ENCODE results near the gene NFASC. TPM values are rescaled to one million over a fixed set of nuclear protein-coding genes. Genes with fewer than 3 reads are reported as not detected.

NFASC gene
- total and polyA plus RNA-seq, 4 donors = 4.3 to 92.7 (median 32.8) TPM

GRCh38 chr1:204987689-204988088 lies 117.0 kb downstream of the NFASC start:
- ATAC-seq (ENCODE audit: low FRiP score) = no peak
- no peaks in the 10 kb centered on the region for H3K9me3 ChIP-seq (ENCODE audit: control insufficient read depth, low read length)
- no peak for DNase-seq
- no peak overlapping the region for H3K27ac ChIP-seq (ENCODE audit: low read depth in 1 of 2, low read length in 2 of 2)
- intact Hi-C loops (cut with DNase I) = loop anchor here in 1 of 2 donors (5.0 to 10.0 kb wide), 2 partner anchors 75 to 267 kb away; no protein-coding TSS in a partner anchor
- WGBS, 2 donors = 77 to 82% methylated on average over 3 of the region's 3 CpGs
- no peak overlapping the region for H3K4me3 ChIP-seq (ENCODE audit: low read length in 2 of 2)
- H3K36me3 ChIP-seq (ENCODE audit: control insufficient read depth in 1 of 2, insufficient read depth in 2 of 2, low read length in 1 of 2) = no peaks in the 10 kb centered on the region
- no peaks in the 10 kb centered on the region for H3K4me1 ChIP-seq (ENCODE audit: control insufficient read depth in 1 of 2, insufficient read depth in 2 of 2, low read length in 2 of 2)
- no peaks in the 10 kb centered on the region for H3K27me3 ChIP-seq (ENCODE audit: control insufficient read depth in 1 of 2, insufficient read depth in 2 of 2, low read length in 1 of 2)

DNA sequence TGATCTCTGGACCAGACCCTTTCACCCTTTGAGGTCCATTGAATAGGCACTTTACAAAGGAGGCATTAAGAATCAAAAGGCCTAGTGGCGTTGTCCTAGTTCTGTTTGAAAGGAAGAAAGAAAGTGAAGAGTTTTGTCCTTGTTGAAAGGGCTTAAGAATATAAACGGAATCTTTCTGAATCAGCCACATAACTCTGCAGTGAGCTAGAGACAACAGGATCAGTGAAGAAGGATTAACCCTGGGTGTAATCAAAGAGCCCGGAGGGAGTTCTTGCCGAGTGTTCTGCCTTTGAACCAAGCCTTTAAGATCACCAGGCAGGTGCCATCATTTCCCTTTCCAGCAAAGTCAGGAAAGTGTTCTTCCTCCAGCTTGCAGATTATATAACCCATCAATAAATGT lies 117.5 kb downstream of the NFASC start:
- H3K36me3 ChIP-seq (ENCODE audit: control insufficient read depth in 1 of 2, insufficient read depth in 2 of 2, low read length in 1 of 2) = no peaks in the 10 kb centered on the region

DNA sequence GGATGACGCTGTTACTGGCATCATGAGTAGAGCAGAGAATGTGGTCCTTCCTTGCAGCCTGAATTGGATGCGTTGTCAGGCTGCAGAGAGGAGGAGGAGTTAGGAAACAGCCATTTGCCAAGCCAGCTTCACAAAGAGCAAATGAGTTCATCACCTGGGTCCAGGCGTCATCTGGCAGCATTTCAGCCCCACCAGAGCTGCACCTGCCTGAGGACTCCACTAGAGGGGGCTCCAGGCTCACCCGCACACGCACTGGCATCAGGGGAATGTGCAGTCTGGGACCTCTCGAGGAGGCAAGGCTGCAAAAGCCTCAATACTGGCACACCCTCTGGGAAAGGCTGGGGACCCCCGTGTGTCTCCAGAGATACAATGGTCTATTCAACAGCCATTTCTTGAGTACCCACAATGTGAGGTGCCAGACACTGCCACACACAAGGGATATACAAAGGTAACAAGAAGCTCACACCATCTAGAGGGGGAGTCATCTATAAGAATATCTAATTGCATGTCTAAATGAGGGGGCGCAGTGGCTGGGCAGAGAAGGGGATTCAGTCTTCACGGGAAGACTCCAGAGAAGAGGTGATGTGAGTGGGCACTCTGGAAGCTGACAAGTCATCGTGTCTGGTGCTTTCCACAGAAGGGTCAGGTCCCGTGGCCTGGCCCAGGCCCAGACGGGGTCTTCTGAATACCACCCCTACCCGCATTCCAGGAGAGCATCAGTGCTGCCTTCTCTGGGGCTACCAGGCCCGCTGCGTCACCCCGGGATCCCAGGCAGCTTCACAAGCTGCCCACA lies 118.8 kb downstream of the NFASC start:
- intact Hi-C loops (cut with DNase I) = loop anchor here in 1 of 2 donors (5.0 to 10.0 kb wide), 2 partner anchors 73 to 265 kb away; no protein-coding TSS in a partner anchor
- WGBS, 2 donors = 51% methylated on average over 16 of the region's 16 CpGs
- Histone ChIP-seq H3K9me3 (ENCODE audit: control insufficient read depth, low read length) (no peaks in the 10 kb centered on the region), H3K4me1 (ENCODE audit: control insufficient read depth in 1 of 2, insufficient read depth in 2 of 2, low read length in 2 of 2) (no peaks in the 10 kb centered on the region), H3K27ac (ENCODE audit: low read depth in 1 of 2, low read length in 2 of 2) (no peak overlapping the region), H3K27me3 (ENCODE audit: control insufficient read depth in 1 of 2, insufficient read depth in 2 of 2, low read length in 1 of 2) (no peaks in the 10 kb centered on the region), H3K36me3 (ENCODE audit: control insufficient read depth in 1 of 2, insufficient read depth in 2 of 2, low read length in 1 of 2) (no peaks in the 10 kb centered on the region), H3K4me3 (ENCODE audit: low read length in 2 of 2) (no peak overlapping the region)
- ATAC-seq (ENCODE audit: low FRiP score) (peak; percentile 82), DNase-seq (no peak)

More for the DNA sequence above, 117.5 kb downstream of the NFASC start:
- no peak for ATAC-seq (ENCODE audit: low FRiP score)
- intact Hi-C loops (cut with DNase I) = loop anchor here in 1 of 2 donors (5.0 to 10.0 kb wide), 2 partner anchors 74 to 267 kb away; no protein-coding TSS in a partner anchor
- WGBS, 2 donors = 81 to 87% methylated on average over 4 of the region's 4 CpGs
- Histone ChIP-seq H3K9me3 (ENCODE audit: control insufficient read depth, low read length) (no peaks in the 10 kb centered on the region), H3K27me3 (ENCODE audit: control insufficient read depth in 1 of 2, insufficient read depth in 2 of 2, low read length in 1 of 2) (no peaks in the 10 kb centered on the region), H3K4me3 (ENCODE audit: low read length in 2 of 2) (no peak overlapping the region), H3K27ac (ENCODE audit: low read depth in 1 of 2, low read length in 2 of 2) (no peak overlapping the region), H3K4me1 (ENCODE audit: control insufficient read depth in 1 of 2, insufficient read depth in 2 of 2, low read length in 2 of 2) (no peaks in the 10 kb centered on the region)
- no peak for DNase-seq

GRCh38 chr1:204990059-204990664 lies 119.5 kb downstream of the NFASC start:
- no peak for DNase-seq
- H3K4me1 ChIP-seq (ENCODE audit: control insufficient read depth in 1 of 2, insufficient read depth in 2 of 2, low read length in 2 of 2) = no peaks in the 10 kb centered on the region
- H3K27me3 ChIP-seq (ENCODE audit: control insufficient read depth in 1 of 2, insufficient read depth in 2 of 2, low read length in 1 of 2) = no peaks in the 10 kb centered on the region
- H3K4me3 ChIP-seq (ENCODE audit: low read length in 2 of 2) = no peak overlapping the region
- no peaks in the 10 kb centered on the region for H3K9me3 ChIP-seq (ENCODE audit: control insufficient read depth, low read length)
- no peak overlapping the region for H3K27ac ChIP-seq (ENCODE audit: low read depth in 1 of 2, low read length in 2 of 2)
- no peaks in the 10 kb centered on the region for H3K36me3 ChIP-seq (ENCODE audit: control insufficient read depth in 1 of 2, insufficient read depth in 2 of 2, low read length in 1 of 2)
- intact Hi-C loops (cut with DNase I) = no loop called here
- ATAC-seq (ENCODE audit: low FRiP score) = no peak
- whole genome bisulfite sequencing, 2 donors = 90 to 100% methylated on average over 3 of the region's 3 CpGs

- Histone ChIP-seq H3K4me1 (ENCODE audit: control insufficient read depth in 1 of 2, insufficient read depth in 2 of 2, low read length in 2 of 2) (no peaks in the 10 kb centered on the region), H3K27ac (ENCODE audit: low read depth in 1 of 2, low read length in 2 of 2) (no peak overlapping the region), H3K9me3 (ENCODE audit: control insufficient read depth, low read length) (no peaks in the 10 kb centered on the region), H3K4me3 (ENCODE audit: low read length in 2 of 2) (no peak overlapping the region), H3K27me3 (ENCODE audit: control insufficient read depth in 1 of 2, insufficient read depth in 2 of 2, low read length in 1 of 2) (no peaks in the 10 kb centered on the region), H3K36me3 (ENCODE audit: control insufficient read depth in 1 of 2, insufficient read depth in 2 of 2, low read length in 1 of 2) (no peaks in the 10 kb centered on the region)
- 66 to 76% methylated on average over 11 of the region's 11 CpGs for WGBS, 2 donors
- intact Hi-C loops (cut with DNase I) = no loop called here
- DNase-seq (no peak), ATAC-seq (ENCODE audit: low FRiP score) (no peak)
Measured at GRCh38 chr1:204990721-204991341, 120.2 kb downstream of the NFASC start.

DNA sequence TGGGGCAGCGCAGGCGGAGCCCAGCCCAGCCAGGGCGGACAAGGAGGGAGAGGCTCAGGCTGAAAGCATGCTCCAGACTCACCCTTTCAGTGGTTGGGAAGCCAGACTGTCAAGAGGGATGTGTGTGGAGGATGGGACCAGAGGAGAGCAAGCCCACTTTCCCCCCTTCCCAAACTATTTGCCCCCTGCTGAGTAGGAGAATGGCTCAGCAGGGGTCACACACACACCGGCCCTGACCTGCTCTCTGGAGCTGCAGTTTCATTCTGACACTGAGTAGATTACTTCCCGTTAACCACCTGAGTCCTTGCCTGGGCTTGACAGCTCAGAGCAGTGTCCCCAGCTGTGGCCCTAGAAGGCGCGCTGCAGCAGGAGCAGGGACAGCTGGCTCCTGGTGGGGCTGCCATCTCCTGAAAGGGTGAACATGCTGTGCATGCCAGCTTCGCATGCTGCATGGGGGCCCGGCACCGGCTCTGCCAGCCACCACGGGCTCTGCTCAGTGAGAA lies 120.7 kb downstream of the NFASC start:
- H3K4me3 ChIP-seq (ENCODE audit: low read length in 2 of 2) = no peak overlapping the region
- DNase-seq (no peak), ATAC-seq (ENCODE audit: low FRiP score) (no peak)
- H3K27me3 ChIP-seq (ENCODE audit: control insufficient read depth in 1 of 2, insufficient read depth in 2 of 2, low read length in 1 of 2) = no peaks in the 10 kb centered on the region
- H3K9me3 ChIP-seq (ENCODE audit: control insufficient read depth, low read length) = no peaks in the 10 kb centered on the region
- no peaks in the 10 kb centered on the region for H3K36me3 ChIP-seq (ENCODE audit: control insufficient read depth in 1 of 2, insufficient read depth in 2 of 2, low read length in 1 of 2)
- intact Hi-C loops (cut with DNase I) = no loop called here
- no peaks in the 10 kb centered on the region for H3K4me1 ChIP-seq (ENCODE audit: control insufficient read depth in 1 of 2, insufficient read depth in 2 of 2, low read length in 2 of 2)
- 66 to 72% methylated on average over 11 of the region's 11 CpGs for WGBS, 2 donors
- no peak overlapping the region for H3K27ac ChIP-seq (ENCODE audit: low read depth in 1 of 2, low read length in 2 of 2)

DNA sequence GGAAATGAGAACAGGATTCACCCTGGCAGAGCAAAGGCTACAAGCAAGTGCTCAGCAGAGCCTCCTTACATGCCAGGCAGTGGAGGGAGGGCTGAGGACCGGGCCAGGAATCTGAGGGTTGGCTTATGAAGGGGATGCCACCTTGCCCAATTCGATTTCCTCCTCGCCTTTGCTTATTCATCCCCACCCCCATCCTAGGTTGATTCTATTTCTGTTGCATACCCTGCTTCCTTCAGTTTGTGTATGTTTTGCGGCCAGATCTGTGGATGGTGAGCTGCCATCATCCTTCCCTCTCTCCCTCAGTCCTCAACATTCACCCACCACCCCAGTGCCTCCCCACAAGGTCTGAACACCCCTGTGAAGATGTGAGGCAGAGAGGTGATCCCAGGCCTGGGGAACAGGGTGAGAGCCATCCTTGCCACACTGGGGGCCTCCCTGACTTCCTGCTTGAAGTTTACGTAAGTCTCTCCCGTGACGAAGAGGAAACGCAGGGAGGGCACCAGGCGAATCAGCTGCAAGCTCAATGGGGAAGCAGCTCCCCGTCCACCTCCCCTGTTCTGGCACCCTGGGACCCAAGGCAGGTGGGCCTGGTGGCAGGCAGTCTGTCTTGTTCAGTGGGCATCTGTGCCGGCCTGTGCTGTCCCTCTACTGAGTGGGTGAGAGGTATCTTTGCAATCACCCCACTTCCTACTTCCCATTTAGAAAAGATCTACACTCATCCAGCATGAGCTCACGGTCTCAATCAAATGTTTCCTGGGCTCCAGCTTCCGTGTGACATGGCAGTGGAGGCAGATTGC lies 121.7 kb downstream of the NFASC start:
- intact Hi-C loops (cut with DNase I) = no loop called here
- DNase-seq (peak in 1 of 2 donors; percentile 70), ATAC-seq (ENCODE audit: low FRiP score) (no peak)
- H3K27ac ChIP-seq (ENCODE audit: low read depth in 1 of 2, low read length in 2 of 2) = no peak overlapping the region
- H3K4me3 ChIP-seq (ENCODE audit: low read length in 2 of 2) = no peak overlapping the region
- no peaks in the 10 kb centered on the region for H3K4me1 ChIP-seq (ENCODE audit: control insufficient read depth in 1 of 2, insufficient read depth in 2 of 2, low read length in 2 of 2)
- no peaks in the 10 kb centered on the region for H3K9me3 ChIP-seq (ENCODE audit: control insufficient read depth, low read length)
- no peaks in the 10 kb centered on the region for H3K27me3 ChIP-seq (ENCODE audit: control insufficient read depth in 1 of 2, insufficient read depth in 2 of 2, low read length in 1 of 2)
- WGBS, 2 donors = 83 to 86% methylated on average over 13 of the region's 13 CpGs
- H3K36me3 ChIP-seq (ENCODE audit: control insufficient read depth in 1 of 2, insufficient read depth in 2 of 2, low read length in 1 of 2) = no peaks in the 10 kb centered on the region

- no peak overlapping the region for H3K27ac ChIP-seq (ENCODE audit: low read depth in 1 of 2, low read length in 2 of 2)
- H3K4me3 ChIP-seq (ENCODE audit: low read length in 2 of 2) = no peak overlapping the region
- H3K4me1 ChIP-seq (ENCODE audit: control insufficient read depth in 1 of 2, insufficient read depth in 2 of 2, low read length in 2 of 2) = no peaks in the 10 kb centered on the region
- H3K36me3 ChIP-seq (ENCODE audit: control insufficient read depth in 1 of 2, insufficient read depth in 2 of 2, low read length in 1 of 2) = no peaks in the 10 kb centered on the region
- H3K9me3 ChIP-seq (ENCODE audit: control insufficient read depth, low read length) = no peaks in the 10 kb centered on the region
- WGBS, 2 donors = 88 to 92% methylated on average over 10 of the region's 10 CpGs
- DNase-seq (no peak), ATAC-seq (ENCODE audit: low FRiP score) (no peak)
- intact Hi-C loops (cut with DNase I) = no loop called here
- H3K27me3 ChIP-seq (ENCODE audit: control insufficient read depth in 1 of 2, insufficient read depth in 2 of 2, low read length in 1 of 2) = no peaks in the 10 kb centered on the region
Measured at GRCh38 chr1:204992998-204993314, 122.3 kb downstream of the NFASC start.

All from aorta (tissue), 5 donors.